ENCODE data around the gene PVRIG.
"Not testable (repeated sequence)": the region's sequence is repeated elsewhere in the genome, so short reads cannot be mapped to it uniquely, and the experiment has no call there.

PVRIG gene

DNA sequence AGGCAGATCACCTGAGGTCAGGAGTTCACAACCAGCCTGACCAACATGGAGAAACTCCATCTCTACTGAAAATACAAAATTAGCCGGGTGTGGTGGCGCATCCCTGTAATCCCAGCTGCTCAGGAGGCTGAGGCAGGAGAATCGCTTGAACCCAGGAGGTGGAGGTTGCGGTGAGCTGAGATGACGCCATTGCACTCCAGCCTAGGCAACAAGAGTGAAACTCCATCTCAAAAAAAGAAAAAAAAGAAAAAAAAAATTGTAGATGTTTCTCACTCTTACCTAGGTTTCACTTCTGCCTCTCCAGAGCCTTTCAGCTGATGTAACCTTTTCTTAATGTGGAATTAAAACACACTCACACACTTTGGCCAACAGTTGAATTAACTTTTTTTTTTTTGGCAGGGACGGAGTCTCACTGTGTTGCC is 23.8 kb upstream of the PVRIG start:
- DNase-seq; H3K27me3 ChIP-seq (replicated peaks in 2 of 5; ENCODE audit: control insufficient read depth in 4 of 5, insufficient read depth in 5 of 5, low read length in 4 of 5); CTCF ChIA-PET; H3K36me3 ChIP-seq (ENCODE audit: control insufficient read depth in 4 of 4, insufficient read depth in 4 of 4, low read length in 3 of 4); H3K9me3 ChIP-seq (ENCODE audit: control extremely low read depth in 1 of 5, control insufficient read depth in 4 of 5, insufficient read depth in 2 of 5, low read depth in 1 of 5, low read length in 4 of 5); POLR2A ChIA-PET; H3K27ac ChIP-seq (ENCODE audit: insufficient read depth in 1 of 2, low read depth in 1 of 2, low read length in 2 of 2, poor library complexity in 1 of 2, severe bottlenecking in 2 of 2); H3K4me1 ChIP-seq (ENCODE audit: control extremely low read depth in 1 of 4, control insufficient read depth in 4 of 4, insufficient read depth in 4 of 4, low read length in 3 of 4); H3K4me3 ChIP-seq (ENCODE audit: control insufficient read depth in 1 of 7, extremely low read depth in 1 of 7, insufficient read depth in 4 of 7, low read depth in 2 of 7, low read length in 6 of 7): not testable (repeated sequence)
- WGBS (ENCODE audit: insufficient coverage): 92% methylated on average over 2 of the region's 6 CpGs

- Histone ChIP-seq H3K4me1 (ENCODE audit: control extremely low read depth in 1 of 4, control insufficient read depth in 4 of 4, insufficient read depth in 4 of 4, low read length in 3 of 4) (no peaks in the 10 kb centered on the region), H3K9me3 (ENCODE audit: control extremely low read depth in 1 of 5, control insufficient read depth in 4 of 5, insufficient read depth in 2 of 5, low read depth in 1 of 5, low read length in 4 of 5) (no peaks in the 10 kb centered on the region), H3K27me3 (replicated peaks in 2 of 5; ENCODE audit: control insufficient read depth in 4 of 5, insufficient read depth in 5 of 5, low read length in 4 of 5) (no peaks in the 10 kb centered on the region), H3K4me3 (ENCODE audit: control insufficient read depth in 1 of 7, extremely low read depth in 1 of 7, insufficient read depth in 4 of 7, low read depth in 2 of 7, low read length in 6 of 7) (no peak overlapping the region), H3K27ac (ENCODE audit: insufficient read depth in 1 of 2, low read depth in 1 of 2, low read length in 2 of 2, poor library complexity in 1 of 2, severe bottlenecking in 2 of 2) (no peak overlapping the region), H3K36me3 (ENCODE audit: control insufficient read depth in 4 of 4, insufficient read depth in 4 of 4, low read length in 3 of 4) (no peaks in the 10 kb centered on the region)
- ChIA-PET POLR2A (no interaction called here), CTCF (no interaction called here)
- WGBS (ENCODE audit: insufficient coverage): 87% methylated on average over 9 of the region's 10 CpGs
- no peak for DNase-seq
Measured at GRCh38 chr7:100198266-100198665, 21.5 kb upstream of the PVRIG start.

GRCh38 chr7:100200693-100201092 is 19.1 kb upstream of the PVRIG start:
- Histone ChIP-seq H3K27me3 (replicated peaks in 2 of 5; ENCODE audit: control insufficient read depth in 4 of 5, insufficient read depth in 5 of 5, low read length in 4 of 5) (no peaks in the 10 kb centered on the region), H3K9me3 (ENCODE audit: control extremely low read depth in 1 of 5, control insufficient read depth in 4 of 5, insufficient read depth in 2 of 5, low read depth in 1 of 5, low read length in 4 of 5) (no peaks in the 10 kb centered on the region), H3K4me3 (ENCODE audit: control insufficient read depth in 1 of 7, extremely low read depth in 1 of 7, insufficient read depth in 4 of 7, low read depth in 2 of 7, low read length in 6 of 7) (no peak overlapping the region), H3K27ac (ENCODE audit: insufficient read depth in 1 of 2, low read depth in 1 of 2, low read length in 2 of 2, poor library complexity in 1 of 2, severe bottlenecking in 2 of 2) (no peak overlapping the region), H3K36me3 (ENCODE audit: control insufficient read depth in 4 of 4, insufficient read depth in 4 of 4, low read length in 3 of 4) (peaks cover 0 to 4% (median 0%) of the 10 kb centered on the region in 4 experiments), H3K4me1 (ENCODE audit: control extremely low read depth in 1 of 4, control insufficient read depth in 4 of 4, insufficient read depth in 4 of 4, low read length in 3 of 4) (no peaks in the 10 kb centered on the region)
- ChIA-PET POLR2A (no interaction called here), CTCF (interaction anchor here (1.3 to 4.4 kb wide), 4 partner anchors 10 to 15 kb away, joined by 4 to 14 read pairs (median 6); no protein-coding TSS in a partner anchor)
- WGBS (ENCODE audit: insufficient coverage): 99% methylated on average over 10 of the region's 11 CpGs
- no peak for DNase-seq

DNA sequence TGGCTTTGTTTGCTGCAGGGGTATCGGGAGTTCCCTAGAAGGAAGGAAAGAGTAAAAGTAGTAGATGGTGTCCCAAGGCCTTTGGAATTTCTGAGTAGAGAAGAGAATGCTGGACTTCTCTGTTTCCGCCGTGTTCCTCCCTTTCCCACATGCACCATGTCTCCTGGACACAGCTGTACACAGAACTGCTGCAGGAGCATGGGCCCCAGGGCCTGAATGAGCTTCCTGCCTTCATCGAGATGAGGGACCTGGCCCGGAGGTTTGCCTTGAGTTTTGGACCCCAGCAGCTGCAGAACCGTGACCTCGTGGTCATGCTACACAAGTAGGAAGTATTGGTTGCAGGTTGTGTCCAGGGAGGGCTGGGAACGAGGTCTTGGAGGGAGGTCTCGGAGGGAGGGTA is 15.3 kb upstream of the PVRIG start:
- H3K27ac ChIP-seq (ENCODE audit: insufficient read depth in 1 of 2, low read depth in 1 of 2, low read length in 2 of 2, poor library complexity in 1 of 2, severe bottlenecking in 2 of 2): no peak overlapping the region
- no peaks in the 10 kb centered on the region for H3K4me1 ChIP-seq (ENCODE audit: control extremely low read depth in 1 of 4, control insufficient read depth in 4 of 4, insufficient read depth in 4 of 4, low read length in 3 of 4)
- POLR2A ChIA-PET: no interaction called here
- CTCF ChIA-PET: interaction anchor here (0.5 to 1.2 kb wide), 3 partner anchors 12 to 70 kb away, joined by 3 read pairs; no protein-coding TSS in a partner anchor
- WGBS (ENCODE audit: insufficient coverage): 96% methylated on average over 9 of the region's 9 CpGs
- no peak overlapping the region for H3K4me3 ChIP-seq (ENCODE audit: control insufficient read depth in 1 of 7, extremely low read depth in 1 of 7, insufficient read depth in 4 of 7, low read depth in 2 of 7, low read length in 6 of 7)
- no peaks in the 10 kb centered on the region for H3K9me3 ChIP-seq (ENCODE audit: control extremely low read depth in 1 of 5, control insufficient read depth in 4 of 5, insufficient read depth in 2 of 5, low read depth in 1 of 5, low read length in 4 of 5)
- H3K36me3 ChIP-seq (ENCODE audit: control insufficient read depth in 4 of 4, insufficient read depth in 4 of 4, low read length in 3 of 4): peaks cover 0 to 4% (median 0%) of the 10 kb centered on the region in 4 experiments
- no peaks in the 10 kb centered on the region for H3K27me3 ChIP-seq (replicated peaks in 2 of 5; ENCODE audit: control insufficient read depth in 4 of 5, insufficient read depth in 5 of 5, low read length in 4 of 5)
- no peak for DNase-seq

DNA sequence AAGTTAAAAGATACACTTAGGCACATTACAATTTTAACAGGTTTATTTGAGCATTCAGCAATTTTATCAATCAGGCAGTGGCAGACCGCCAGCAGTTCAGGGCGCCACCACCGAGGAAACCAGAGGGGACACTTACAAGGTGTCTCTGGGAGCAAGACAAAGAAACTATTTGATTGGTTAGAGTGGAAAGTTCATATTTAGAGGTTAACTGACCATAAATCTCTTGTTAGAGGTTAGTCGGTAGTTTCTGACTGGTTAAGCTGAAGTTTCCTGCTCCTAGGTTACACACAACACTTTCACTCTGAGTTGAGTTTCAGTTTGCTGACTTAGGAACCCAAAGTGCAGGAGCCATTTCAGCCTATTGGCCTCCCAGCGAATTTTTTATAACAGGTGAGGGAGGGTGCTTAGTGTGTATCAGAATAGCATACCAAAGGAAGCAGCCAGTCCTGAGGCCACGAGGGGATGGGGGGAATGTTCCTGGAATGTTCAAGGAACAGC is 10.8 kb upstream of the PVRIG start:
- H3K4me3 ChIP-seq (ENCODE audit: control insufficient read depth in 1 of 7, extremely low read depth in 1 of 7, insufficient read depth in 4 of 7, low read depth in 2 of 7, low read length in 6 of 7): no peak overlapping the region
- POLR2A ChIA-PET: no interaction called here
- H3K27ac ChIP-seq (ENCODE audit: insufficient read depth in 1 of 2, low read depth in 1 of 2, low read length in 2 of 2, poor library complexity in 1 of 2, severe bottlenecking in 2 of 2): no peak overlapping the region
- peaks cover 0 to 4% (median 0%) of the 10 kb centered on the region in 4 experiments for H3K36me3 ChIP-seq (ENCODE audit: control insufficient read depth in 4 of 4, insufficient read depth in 4 of 4, low read length in 3 of 4)
- 69% methylated on average over 6 of the region's 6 CpGs for WGBS (ENCODE audit: insufficient coverage)
- peaks cover 0 to 9% (median 4%) of the 10 kb centered on the region in 4 experiments for H3K4me1 ChIP-seq (ENCODE audit: control extremely low read depth in 1 of 4, control insufficient read depth in 4 of 4, insufficient read depth in 4 of 4, low read length in 3 of 4)
- peak in 1 of 3 donors; percentile 15 for DNase-seq
- H3K9me3 ChIP-seq (ENCODE audit: control extremely low read depth in 1 of 5, control insufficient read depth in 4 of 5, insufficient read depth in 2 of 5, low read depth in 1 of 5, low read length in 4 of 5): no peaks in the 10 kb centered on the region
- no peaks in the 10 kb centered on the region for H3K27me3 ChIP-seq (replicated peaks in 2 of 5; ENCODE audit: control insufficient read depth in 4 of 5, insufficient read depth in 5 of 5, low read length in 4 of 5)
- CTCF ChIA-PET: interaction anchor here (1.7 to 3.3 kb wide), 2 partner anchors 14 to 76 kb away, joined by 4 to 12 read pairs; no protein-coding TSS in a partner anchor

DNA sequence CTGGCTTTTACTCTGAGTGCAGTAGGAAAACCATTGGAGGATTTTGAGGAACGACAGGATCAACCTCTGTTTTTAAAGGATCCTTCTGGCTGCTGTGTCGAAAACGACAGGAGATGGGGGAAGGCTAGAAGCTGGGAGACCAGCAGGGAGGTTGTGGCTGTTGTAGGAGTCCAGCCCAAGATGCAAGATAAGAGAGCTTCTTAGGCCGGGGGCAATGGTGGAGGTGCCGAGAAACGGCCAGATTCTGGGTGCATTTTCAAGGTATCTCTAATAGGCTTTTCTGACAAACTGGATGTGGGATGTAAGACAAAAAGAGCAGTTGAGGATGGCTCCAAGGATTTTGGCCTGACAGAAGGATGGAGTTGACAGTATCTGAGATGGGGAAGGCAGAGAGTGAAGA is 10.3 kb upstream of the PVRIG start:
- H3K4me1 ChIP-seq (ENCODE audit: control extremely low read depth in 1 of 4, control insufficient read depth in 4 of 4, insufficient read depth in 4 of 4, low read length in 3 of 4): peaks cover 0 to 9% (median 4%) of the 10 kb centered on the region in 4 experiments
- WGBS (ENCODE audit: insufficient coverage): 64% methylated on average over 6 of the region's 6 CpGs
- no peak for DNase-seq
- no peak overlapping the region for H3K4me3 ChIP-seq (ENCODE audit: control insufficient read depth in 1 of 7, extremely low read depth in 1 of 7, insufficient read depth in 4 of 7, low read depth in 2 of 7, low read length in 6 of 7)
- no peak overlapping the region for H3K27ac ChIP-seq (ENCODE audit: insufficient read depth in 1 of 2, low read depth in 1 of 2, low read length in 2 of 2, poor library complexity in 1 of 2, severe bottlenecking in 2 of 2)
- ChIA-PET POLR2A (no interaction called here), CTCF (interaction anchor here (1.3 to 3.3 kb wide), 4 partner anchors 15 to 77 kb away, joined by 4 to 12 read pairs (median 6); no protein-coding TSS in a partner anchor)
- H3K9me3 ChIP-seq (ENCODE audit: control extremely low read depth in 1 of 5, control insufficient read depth in 4 of 5, insufficient read depth in 2 of 5, low read depth in 1 of 5, low read length in 4 of 5): no peaks in the 10 kb centered on the region
- peaks cover 0 to 2% (median 0%) of the 10 kb centered on the region in 4 experiments for H3K36me3 ChIP-seq (ENCODE audit: control insufficient read depth in 4 of 4, insufficient read depth in 4 of 4, low read length in 3 of 4)
- no peaks in the 10 kb centered on the region for H3K27me3 ChIP-seq (replicated peaks in 2 of 5; ENCODE audit: control insufficient read depth in 4 of 5, insufficient read depth in 5 of 5, low read length in 4 of 5)

- no peak overlapping the region for H3K4me3 ChIP-seq (ENCODE audit: control insufficient read depth in 1 of 7, extremely low read depth in 1 of 7, insufficient read depth in 4 of 7, low read depth in 2 of 7, low read length in 6 of 7)
- WGBS (ENCODE audit: insufficient coverage): 80% methylated on average over 2 of the region's 5 CpGs
- no peaks in the 10 kb centered on the region for H3K27me3 ChIP-seq (replicated peaks in 2 of 5; ENCODE audit: control insufficient read depth in 4 of 5, insufficient read depth in 5 of 5, low read length in 4 of 5)
- no peaks in the 10 kb centered on the region for H3K9me3 ChIP-seq (ENCODE audit: control extremely low read depth in 1 of 5, control insufficient read depth in 4 of 5, insufficient read depth in 2 of 5, low read depth in 1 of 5, low read length in 4 of 5)
- no peak for DNase-seq
- H3K36me3 ChIP-seq (ENCODE audit: control insufficient read depth in 4 of 4, insufficient read depth in 4 of 4, low read length in 3 of 4): no peaks in the 10 kb centered on the region
- H3K4me1 ChIP-seq (ENCODE audit: control extremely low read depth in 1 of 4, control insufficient read depth in 4 of 4, insufficient read depth in 4 of 4, low read length in 3 of 4): peaks cover 0 to 9% (median 4%) of the 10 kb centered on the region in 4 experiments
- POLR2A ChIA-PET: interaction anchor here (0.7 kb wide), 1 partner anchor 78 kb away, joined by 3 read pairs; no protein-coding TSS in a partner anchor
- CTCF ChIA-PET: interaction anchor here (1.0 to 3.3 kb wide), 8 partner anchors 10 to 140 kb away, joined by 3 to 14 read pairs (median 5); no protein-coding TSS in a partner anchor
- no peak overlapping the region for H3K27ac ChIP-seq (ENCODE audit: insufficient read depth in 1 of 2, low read depth in 1 of 2, low read length in 2 of 2, poor library complexity in 1 of 2, severe bottlenecking in 2 of 2)
Measured at GRCh38 chr7:100210805-100211204, 8.9 kb upstream of the PVRIG start.
